H4 (cell line): ENCODE results near the gene RPRD1B. TPM values are rescaled to one million over a fixed set of nuclear protein-coding genes. Genes with fewer than 3 reads are reported as not detected.
A peak's percentile ranks its signal among the peaks of the same experiment; 100 is the strongest.
"Not testable (repeated sequence)": the region's sequence is repeated elsewhere in the genome, so short reads cannot be mapped to it uniquely, and the experiment has no call there.

Experiments used
- DNase-seq: peaks from one replicate; pipeline ENCODE4 v3.0.0-alpha.2; 2015; ENCODE audit warnings: low spot score
- total RNA-seq: library from RNA; depleted of rRNA; stranded (reverse); fragments of >200 nt; shearing (Covaris generic); gene quantifications from 2 replicates; pipeline ENCODE4 v1.2.3, GENCODE V29; 2014

Gene RPRD1B
- total RNA-seq, 1 experiment from 2014 or later = 13.5 TPM

GRCh38 chr20:38073307-38074071 is 39.9 kb downstream of the RPRD1B start:
- peak; percentile 32 for DNase-seq

- DNase-seq = no peak
Observed at GRCh38 chr20:38075161-38075998, 41.8 kb downstream of the RPRD1B start.

GRCh38 chr20:38076548-38076947 is 43.0 kb downstream of the RPRD1B start:
- DNase-seq = no peak

GRCh38 chr20:38078084-38078483 is 44.5 kb downstream of the RPRD1B start:
- no peak for DNase-seq

GRCh38 chr20:38079353-38079752 is 45.8 kb downstream of the RPRD1B start:
- no peak for DNase-seq

GRCh38 chr20:38081575-38081974 is 48.0 kb downstream of the RPRD1B start:
- no peak for DNase-seq

- DNase-seq = no peak
Observed at GRCh38 chr20:38082894-38083293, 49.3 kb downstream of the RPRD1B start.

GRCh38 chr20:38083338-38084048 is 49.9 kb downstream of the RPRD1B start:
- DNase-seq = peak; percentile 14

GRCh38 chr20:38084425-38084951 is 50.9 kb downstream of the RPRD1B start:
- peak; percentile 82 for DNase-seq

GRCh38 chr20:38085026-38085425 is 51.5 kb downstream of the RPRD1B start:
- DNase-seq = no peak

- DNase-seq = no peak
Observed at GRCh38 chr20:38089500-38089899, 56.0 kb downstream of the RPRD1B start.

GRCh38 chr20:38090061-38090460 is 56.5 kb downstream of the RPRD1B start:
- no peak for DNase-seq

- no peak for DNase-seq
Observed at GRCh38 chr20:38091441-38092216, 58.1 kb downstream of the RPRD1B start.

- no peak for DNase-seq
Observed at GRCh38 chr20:38092260-38092857, 58.8 kb downstream of the RPRD1B start.

GRCh38 chr20:38092915-38093314 is 59.4 kb downstream of the RPRD1B start:
- no peak for DNase-seq

GRCh38 chr20:38093641-38094077 is 60.1 kb downstream of the RPRD1B start:
- DNase-seq = no peak

GRCh38 chr20:38094373-38094891 is 60.9 kb downstream of the RPRD1B start:
- DNase-seq = peak; percentile 64

GRCh38 chr20:38095017-38095686 is 61.6 kb downstream of the RPRD1B start:
- no peak for DNase-seq

GRCh38 chr20:38098952-38099351 is 65.4 kb downstream of the RPRD1B start:
- no peak for DNase-seq

GRCh38 chr20:38102206-38102605 is 68.7 kb downstream of the RPRD1B start:
- DNase-seq = not testable (repeated sequence)
